ENCODE data around the gene PPP4R3A.

DNA sequence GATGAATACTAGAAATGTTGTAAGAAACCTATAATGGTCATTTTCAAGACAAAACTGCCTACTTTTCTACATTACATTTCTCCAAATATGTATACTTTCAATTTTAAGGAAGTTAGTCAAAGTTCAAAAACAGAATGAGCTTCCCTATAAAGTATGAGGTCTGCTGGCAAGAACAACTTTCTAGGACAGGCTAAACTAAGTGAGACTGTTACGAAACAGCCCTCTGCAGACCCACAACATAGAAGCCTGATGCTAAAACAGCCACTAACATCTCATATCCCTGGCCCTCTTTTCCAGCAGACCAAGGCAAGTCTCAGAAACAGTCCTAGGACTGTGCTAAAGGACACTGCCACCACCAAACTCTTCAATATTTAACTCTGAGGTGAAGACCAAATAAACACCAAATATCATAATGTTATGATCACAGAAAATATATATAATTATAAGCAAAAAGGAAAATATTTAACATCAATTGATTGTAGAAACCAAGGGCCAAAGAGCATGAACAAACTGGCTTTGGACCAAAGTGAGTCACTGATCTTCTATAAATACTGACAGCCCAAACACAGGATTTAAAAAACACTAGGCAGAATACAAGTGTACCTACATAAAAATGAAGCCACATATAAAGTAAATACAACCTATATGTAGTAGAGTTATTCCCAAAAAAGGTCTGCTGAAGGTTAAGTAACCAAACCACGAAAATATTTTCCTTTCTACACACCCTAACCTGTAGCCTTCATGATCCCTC is 27.7 kb downstream of the PPP4R3A start:
- TF ChIP-seq SUZ12 (IDR thresholded peaks at IDR 0.05; ENCODE audit: extremely low read depth, insufficient read depth, insufficient read length) (no peak), ZNF274 (IDR thresholded peaks at IDR 0.05; ENCODE audit: low read depth, low read length) (no peak)

Measured in NT2/D1 (cell line).